GM18511 (cell line): ENCODE results near the gene TEX14.
"Not testable (repeated sequence)": the region's sequence is repeated elsewhere in the genome, so short reads cannot be mapped to it uniquely, and the experiment has no call there.

ENCODE experiments used
- ATAC-seq: cut with Tn5 transposase; IDR thresholded peaks from one replicate; pipeline ENCODE4 v1.9.1; 2021; ENCODE audit warnings: mild to moderate bottlenecking, moderate library complexity; ENCODE audit not compliant: unreplicated experiment

The TEX14 gene

DNA sequence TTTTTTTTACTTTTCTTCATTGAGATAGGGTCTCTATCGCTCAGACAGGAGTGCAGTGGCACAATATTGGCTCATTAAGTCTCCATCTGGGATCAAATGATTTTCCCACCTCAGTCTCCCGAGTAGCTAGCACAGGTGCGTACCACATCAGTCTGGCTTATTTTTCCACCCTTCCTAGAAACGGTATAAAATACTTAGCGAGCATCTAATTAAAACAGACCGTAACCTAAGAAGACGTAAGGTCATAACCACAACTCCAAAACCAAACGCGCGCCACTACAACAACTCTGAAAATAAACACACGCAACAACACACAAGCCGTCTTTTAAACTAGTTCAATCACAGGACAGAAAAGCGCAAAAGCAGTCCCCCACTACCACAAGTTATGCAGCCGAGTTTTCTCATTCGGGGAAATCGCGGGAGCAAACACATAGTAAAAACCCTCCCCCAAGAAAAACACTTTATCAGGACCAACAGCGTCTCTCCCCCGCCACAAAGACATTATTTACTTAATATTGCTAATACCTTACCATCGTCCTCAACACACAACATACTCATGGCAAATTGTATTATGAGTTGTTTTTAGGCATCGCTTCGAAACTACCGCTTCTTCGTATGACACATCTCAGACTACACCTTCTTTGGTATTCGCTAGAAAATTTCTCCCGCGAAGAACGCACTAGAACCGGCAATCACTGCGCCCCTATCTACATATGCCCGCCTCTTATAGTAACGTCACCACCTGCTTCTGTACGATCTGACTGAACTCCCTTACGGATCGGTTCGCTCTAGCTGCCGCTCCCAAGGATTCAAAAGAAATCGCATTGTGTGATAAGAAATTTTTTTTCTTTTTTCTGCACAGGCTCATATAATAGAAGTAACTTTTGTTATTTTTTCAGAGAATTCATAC, 32.8 kb downstream of the TEX14 start:
- ATAC-seq: peak; percentile 80

DNA sequence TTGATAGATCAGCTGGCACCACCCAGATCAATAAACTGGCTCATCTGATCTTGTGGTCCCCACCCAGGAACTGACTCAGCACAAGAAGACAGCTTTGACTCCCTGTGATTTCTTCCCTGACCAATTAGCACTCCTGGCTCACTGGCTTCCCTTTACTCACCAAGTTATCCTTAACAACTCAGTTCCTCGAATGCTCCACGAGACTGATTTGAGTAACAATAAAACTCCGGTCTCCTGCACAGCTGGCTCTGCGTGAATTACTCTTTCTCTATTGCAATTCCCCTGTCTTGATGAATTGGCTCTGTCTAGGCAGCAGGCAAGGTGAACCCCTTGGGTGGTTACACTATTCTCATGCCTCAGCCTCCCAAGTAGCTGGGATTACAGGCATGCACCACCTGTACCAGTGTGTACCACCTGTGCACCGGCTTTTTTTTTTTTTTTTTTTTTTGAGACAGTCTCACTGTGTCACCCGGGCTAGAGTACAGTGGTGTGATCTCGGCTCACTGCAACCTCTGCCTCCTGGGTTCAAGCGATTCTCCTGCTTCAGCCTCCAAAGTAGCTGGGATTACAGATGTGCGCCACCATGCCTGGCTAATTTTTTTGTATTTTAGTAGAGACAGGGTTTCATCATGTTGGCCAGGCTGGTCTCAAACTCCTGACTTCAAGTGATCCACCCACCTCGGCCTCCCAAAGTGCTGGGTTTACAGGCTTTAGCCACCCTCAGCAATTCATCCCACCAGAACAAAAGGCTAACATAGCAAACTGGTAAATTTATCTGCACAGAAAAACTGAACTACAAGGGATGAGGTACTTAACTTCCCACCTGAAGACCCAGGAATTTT, 33.7 kb downstream of the TEX14 start:
- not testable (repeated sequence) for ATAC-seq

DNA sequence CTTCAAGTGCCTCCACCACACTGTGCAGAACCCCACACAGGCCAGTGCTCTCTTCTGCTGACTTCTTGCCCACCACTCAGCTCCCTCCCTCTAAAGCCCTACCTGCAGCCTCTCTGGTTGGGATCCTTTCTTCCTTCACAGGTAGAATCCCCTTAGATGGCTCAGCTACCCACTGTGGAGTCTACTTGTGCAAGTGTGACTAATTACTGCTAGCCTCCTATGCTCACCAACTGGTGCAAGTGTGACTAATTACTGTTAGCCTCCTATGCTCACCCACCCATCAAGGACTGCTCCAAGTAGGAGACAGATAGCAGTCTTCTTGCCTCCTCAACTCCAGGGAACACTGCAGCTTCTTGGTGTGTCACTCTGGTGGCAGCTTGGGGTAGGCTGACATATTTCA, 43.6 kb downstream of the TEX14 start:
- no peak for ATAC-seq

DNA sequence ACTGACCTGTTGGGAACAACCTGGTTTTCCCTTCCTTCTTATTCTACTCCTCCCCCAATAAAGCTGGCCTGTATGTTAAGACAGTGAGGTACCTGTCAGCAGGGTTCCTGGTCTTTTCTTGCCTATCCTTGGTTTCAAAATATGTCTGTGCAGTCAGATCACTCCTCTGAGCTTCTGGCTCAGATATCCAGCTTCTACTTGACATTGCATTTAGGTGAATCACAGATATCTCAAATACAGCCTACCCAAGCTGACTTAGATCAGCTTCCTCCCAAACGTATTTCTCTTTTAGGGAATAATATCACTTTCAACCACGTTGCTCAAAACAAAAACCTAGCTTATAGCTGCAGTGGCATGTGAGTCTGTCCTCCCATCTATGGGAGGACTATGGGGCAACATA, 48.7 kb downstream of the TEX14 start:
- ATAC-seq: no peak

DNA sequence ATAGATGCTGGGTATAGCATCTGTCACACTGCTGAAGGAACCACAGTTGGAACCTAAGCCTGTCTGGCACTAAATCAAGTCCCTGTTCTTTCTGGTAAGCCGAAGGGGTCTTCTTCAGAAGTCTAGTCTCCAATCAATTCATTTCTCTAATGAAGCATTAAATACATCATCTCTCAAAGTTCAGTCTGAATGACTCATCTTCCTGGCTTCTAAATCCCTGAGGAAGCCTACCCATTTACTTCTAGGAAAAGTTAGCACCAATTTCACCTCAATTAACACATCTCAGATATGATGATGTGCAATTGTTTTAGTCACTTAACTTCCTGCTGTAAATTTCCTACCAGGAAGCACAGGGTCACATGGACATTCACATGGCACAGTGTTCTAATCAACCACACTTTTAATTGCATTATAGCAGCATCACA, 49.9 kb downstream of the TEX14 start:
- ATAC-seq: no peak

DNA sequence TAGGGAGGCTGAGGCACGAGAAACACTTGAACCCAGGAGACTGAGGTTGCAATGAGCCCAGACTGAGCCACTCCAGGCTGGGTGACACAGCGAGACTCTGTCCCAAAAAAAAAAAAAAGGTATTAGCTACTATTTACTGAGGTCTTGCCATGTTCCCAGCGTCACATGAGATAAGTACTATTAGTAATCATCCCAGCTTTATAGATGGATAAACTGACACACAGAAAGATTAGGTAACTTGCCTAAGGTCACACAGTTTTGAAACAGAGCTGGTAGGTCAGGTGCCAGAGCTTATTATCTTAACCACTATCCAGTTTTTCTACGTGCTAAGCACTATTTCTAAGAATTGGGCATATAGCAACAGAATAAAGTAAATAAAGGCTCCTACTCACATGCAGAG, 51.6 kb downstream of the TEX14 start:
- ATAC-seq: no peak

DNA sequence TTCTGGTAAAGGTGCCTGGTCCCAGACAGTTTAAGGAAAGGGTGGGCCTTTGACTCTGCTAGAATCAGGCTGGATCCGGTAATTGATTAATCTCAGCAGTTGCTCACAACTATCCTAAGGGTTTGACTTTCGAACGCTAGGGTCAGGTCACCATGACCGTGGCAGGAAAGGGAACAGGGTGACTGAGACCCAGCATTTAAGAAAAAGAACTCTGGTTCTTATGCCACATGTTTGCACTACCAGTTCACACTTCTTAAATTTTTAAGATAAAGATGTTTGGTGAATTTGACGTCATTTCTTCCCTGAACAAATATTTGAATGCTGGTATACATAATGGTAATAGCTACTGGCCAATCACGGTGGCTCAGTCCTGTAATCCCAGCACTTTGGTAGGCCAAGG, 52.2 kb downstream of the TEX14 start:
- ATAC-seq: no peak

DNA sequence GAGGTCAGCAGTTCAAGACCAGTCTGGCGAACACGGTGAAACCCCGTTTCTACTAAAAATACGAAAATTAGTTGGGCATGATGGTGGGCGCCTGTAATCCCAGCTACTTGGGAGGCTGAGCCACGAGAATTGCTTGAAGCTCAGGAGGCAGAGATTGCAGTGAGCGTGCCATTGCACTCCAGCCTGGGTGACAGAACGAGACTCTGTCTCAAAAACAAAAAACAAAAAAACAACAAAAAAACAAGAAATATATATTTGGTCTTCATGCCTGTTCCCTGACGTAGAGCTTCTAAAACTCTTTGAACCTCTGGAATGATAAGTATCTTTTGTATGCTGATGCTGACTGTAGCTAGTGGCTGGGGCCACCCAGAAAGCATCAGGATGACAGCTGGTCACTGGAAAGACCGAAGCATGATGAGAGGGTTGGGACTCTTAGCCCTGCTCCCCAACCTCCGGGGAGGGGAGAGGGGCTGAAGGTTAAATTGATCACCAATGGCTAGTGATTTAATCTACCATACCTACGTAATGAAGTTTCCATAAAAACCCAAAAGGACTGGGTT, 54.8 kb downstream of the TEX14 start:
- no peak for ATAC-seq

DNA sequence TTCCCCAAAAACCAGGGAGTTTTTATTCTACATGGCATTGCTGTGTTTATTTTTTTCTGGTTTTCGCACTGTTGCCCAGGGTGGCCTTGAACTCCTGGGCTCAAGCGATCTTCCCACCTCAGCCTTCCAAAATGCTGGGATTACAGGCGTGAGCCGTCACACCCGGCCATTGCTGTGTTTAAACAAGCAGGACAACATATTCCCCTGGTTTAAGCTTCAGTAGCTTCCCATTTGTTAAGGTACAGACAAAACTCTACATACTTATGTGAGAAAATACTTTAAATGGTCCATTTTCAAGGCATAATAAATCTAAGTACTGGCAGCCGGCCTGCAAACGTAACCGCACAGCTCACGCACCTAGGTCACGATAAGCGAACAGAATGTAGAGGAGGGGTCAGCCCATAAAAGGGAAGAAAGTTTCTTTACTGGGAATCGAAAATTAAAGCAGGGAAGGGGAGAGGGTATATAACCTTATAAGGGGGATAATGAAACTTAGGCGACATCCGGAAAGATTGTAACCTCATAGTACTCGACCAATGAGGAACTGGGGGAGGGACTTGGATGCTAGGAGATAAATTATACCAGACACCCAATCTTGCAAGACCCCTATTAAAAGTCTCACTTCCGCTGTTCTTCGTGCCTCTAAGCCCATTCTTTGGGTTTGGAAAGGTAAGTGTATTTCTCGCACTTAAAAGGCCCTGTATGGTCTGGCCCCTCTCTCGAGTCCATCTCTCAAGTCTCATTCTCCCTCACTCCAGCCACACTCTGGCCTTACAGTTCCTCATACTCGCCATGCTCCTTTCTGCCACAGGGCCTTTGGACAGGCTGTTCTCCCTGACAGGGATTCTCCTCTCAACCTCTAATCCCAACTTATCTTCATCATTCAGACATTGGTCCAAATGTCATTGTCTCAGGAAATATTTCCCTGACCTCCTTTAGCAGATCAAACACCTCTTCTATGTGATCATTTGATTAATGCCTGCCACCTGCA, 59.2 kb downstream of the TEX14 start:
- ATAC-seq: no peak

DNA sequence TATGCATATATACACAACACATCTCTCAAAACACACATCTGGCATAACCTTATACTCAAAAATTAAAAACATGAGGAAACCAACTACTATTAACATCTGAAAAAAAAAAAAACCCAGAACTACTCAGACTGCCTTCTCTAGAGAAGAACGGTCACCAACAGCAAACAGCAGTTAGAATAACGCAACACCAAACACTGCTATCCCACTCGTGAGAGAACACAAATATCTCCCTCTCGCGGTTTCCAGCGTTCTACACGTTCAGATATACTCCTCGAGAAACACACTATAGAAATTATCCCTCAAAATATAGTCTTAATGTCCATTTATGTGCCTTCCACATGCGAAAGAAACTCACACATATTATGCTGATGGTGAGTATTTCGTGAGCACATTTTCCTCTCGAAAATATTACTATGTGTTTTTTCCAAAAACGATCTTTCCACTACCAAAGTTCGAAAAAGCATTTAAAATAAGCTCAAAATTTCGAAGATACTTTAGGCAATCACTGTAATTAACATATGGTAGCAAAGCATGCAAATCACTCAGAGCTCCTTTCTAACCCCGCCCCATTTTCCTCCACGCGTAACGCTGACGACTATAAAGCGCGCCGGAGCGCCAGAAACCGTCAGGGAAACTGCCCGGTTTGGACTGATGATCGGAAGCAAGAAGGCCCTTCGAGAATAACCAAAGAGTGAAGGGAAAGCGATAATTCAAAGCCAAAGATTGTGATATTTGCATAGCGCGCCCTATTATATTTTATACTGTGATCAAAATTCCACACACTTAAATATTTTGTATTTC, 60.1 kb downstream of the TEX14 start:
- ATAC-seq: peak; percentile 83

DNA sequence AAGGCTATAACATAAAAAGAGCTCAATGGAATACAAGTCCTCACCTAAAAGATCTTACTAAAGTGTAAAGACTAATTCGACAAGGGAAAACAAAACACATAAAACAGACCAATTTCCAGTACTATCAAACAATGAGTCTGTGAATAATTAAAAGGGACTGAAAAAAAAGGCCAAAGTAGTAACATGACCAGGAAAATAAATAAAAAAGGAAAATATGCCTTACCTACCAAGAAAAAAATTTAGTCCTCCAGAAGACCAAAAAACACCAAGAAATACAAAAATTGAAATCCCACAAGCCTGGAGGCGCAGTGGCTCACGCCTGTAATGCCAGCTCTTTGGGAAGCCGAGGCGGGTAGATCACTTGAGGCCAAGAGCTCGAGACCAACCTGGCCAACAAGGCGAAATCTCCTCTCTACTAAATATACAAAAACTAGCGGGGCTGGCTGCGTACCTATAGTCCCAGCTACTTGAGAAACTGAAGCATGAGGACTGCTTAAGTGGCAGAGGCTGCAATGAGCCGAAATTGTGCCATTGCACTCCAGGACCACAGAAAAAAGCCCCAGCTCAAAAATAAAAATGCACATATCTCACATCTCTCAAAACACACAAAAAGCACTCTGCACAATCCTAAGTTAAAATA, 60.8 kb downstream of the TEX14 start:
- no peak for ATAC-seq

DNA sequence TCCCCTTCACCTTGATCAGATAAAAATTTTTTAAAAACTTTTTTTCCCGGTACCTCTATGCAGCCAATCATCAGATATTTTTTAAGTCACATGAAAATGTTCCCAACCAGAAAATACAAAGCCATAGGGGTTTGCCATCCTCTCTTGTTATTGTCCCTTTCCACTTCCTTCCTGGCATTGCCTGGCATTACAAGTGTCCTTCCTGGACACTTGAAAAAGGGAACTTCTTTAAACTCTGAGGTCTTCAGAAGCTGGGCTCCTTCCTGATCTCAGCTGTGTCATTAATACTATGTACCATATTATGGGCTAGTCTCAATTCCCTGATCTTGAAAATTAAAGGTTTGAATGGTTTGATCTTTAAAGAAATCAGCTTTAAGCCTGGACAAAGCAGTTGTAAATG, 64.9 kb downstream of the TEX14 start:
- no peak for ATAC-seq

DNA sequence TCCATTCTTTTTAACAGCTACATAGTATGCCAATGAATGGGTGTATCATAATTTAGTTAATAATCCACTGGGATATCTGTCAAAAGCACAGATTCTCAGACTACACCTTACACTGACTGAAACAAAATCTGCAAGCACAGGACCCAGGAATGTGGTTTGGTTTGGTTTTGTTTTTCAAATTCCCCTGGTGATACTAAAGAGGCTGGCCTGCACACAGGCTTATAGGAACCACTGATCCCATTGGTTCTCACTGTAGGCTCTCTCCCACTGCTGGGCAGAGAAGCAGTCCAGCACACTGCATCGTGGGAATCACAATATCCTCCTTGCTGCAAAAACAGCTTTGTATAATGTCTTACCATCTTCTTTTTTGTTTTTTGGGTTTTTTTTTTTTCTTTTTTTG, 67.1 kb downstream of the TEX14 start:
- ATAC-seq: no peak

DNA sequence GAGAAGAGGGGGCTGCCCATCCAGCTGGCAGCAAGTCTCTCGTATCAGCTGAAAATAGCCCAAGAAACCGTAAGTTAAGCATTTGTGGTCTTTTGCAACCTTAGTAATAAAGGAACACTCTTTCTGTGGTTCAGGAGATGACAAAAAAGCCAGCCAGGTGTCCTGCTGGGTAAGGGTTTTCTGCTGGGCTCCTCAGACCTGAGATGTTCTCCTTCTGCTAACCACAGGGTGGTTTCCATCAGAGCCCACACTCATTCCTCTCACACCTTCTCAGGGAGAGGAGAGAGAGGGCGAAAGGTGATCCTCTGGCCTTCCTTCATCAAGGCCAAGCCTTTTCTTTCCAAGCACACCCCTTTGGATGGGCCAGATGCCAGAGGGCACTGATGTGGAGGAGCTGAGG, 70.7 kb downstream of the TEX14 start:
- ATAC-seq: peak; percentile 74

DNA sequence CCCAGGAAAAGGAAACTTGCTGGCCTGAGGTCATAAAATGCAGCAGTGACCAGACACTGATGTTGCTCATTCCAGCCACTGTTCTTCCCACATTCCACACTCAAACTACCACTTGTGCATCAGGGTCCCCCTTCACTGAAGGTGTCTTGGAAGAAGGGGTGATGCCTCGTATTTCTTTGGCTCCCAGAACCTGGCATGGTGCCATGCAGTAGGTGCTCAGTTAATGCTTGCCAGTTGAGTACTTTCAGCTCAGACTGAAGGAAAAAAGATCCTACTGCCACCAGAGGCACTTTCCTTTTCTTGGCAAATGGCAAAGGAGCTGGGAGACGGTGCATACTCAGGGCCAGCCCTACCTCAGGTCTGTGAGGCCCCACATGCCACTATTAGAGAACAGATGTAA, 73.5 kb downstream of the TEX14 start:
- no peak for ATAC-seq

DNA sequence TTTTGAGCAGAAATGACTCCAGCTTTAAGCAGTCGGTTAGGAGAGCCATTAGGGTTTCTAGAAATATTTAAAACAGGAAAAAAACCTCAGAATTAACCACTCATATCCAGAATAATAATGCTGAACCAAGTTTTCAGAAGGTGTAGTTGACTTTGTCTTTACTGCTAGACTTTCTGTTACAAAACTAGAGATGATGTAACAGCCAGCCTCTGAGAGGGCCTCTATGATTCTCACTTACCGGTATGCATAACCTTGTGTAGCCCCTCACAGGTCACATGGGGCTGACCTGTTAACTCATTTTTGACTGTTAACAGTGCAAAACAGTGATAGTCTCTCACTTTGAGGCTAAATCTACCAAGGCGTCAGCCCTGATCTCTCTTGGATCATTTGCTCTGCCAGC, 74.3 kb downstream of the TEX14 start:
- no peak for ATAC-seq

DNA sequence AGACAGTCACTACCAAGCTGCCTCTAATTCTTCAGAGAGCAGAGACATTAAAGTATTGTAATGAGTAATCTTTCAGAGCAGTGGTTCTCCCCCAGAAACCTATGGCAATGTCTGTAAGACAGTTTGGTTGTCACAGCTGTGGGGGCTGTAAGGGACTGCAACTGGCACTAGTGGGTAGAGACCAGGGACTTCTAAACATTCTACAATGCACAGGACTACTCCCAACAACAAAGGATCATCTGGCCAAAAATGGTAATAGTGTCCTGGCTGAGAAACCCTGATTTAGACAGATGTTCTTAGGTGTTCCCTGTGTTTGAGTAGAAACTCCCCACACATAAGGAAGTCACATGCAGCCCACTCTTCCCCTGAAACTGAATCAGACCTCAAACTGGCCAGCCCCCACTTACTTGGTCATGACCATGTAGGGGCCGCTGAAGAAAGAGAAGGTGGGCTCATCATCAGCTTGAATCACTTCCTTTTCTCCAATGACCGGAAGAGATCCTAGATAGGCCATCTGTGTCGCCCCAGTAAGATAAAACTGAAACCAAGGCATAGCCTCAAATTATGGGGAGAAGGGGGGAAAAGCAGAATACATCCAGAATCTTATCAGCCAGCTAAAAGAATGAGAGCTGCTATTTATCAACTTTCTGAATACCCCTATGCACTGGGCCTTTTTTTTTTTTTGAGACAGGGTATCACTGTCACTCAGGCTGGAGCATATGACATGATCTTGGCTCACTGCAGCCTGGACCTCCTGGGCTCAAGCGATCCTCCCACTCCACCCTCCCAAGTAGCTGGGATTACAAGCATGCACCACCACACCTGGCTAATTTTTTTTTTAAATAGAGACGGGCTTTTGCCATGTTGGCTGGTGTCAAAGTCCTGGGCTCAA, 75.8 kb downstream of the TEX14 start:
- ATAC-seq: peak; percentile 74

DNA sequence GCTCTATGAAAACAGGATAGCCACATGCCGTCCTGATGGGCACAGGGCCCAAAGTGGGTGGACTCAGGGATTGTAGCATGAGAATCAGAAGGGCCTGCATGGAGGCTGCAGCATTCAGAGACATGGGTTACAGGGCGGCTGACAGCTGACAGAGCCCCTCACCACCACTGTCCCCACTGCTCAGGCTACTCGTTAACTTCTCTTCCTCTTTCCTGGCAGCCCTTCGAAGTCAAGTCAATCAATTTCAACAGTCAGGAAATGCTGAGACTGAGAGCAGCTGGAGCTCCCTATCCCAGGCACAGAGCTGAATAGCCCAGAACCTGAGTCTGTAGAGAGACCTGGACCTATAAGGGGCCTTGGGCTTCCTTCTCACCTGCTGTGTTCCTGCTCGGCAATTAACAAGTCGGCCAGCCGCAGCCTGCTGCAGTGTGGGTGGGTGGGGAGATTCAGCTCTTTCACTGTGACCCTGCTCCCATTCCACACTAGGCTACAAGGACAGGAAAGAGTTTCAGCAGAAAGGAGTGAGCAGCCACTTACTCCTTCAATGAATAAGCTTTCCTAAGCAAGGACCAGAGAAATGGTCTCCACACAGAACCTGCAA, 76.9 kb downstream of the TEX14 start:
- ATAC-seq: no peak
